D341Med (cell line): ENCODE data around the gene SWI5.

Experiments used
- DNase-seq: peaks from one replicate; pipeline ENCODE4 v3.0.0; 2012; ENCODE audit warnings: low spot score

Gene SWI5

DNA sequence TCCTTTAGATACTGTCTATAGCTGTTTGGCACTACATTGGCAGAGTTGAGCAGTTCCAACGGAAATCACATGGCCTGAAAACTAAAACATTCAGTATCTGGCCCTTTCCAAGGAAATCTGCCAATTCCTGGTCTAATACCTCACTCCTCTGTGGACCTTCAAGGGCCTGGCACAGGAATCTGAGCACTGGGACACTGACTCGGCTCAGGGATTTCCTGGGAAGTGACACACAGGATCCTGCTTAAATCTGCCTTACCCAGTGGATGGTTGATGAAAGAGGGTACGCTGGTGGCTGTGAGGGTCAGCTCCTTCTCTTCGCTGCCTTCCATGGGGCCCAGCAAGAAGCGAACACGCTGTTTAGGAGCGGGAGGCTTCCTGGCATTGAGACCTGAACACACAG is 45.3 kb downstream of the SWI5 start:
- no peak for DNase-seq

DNA sequence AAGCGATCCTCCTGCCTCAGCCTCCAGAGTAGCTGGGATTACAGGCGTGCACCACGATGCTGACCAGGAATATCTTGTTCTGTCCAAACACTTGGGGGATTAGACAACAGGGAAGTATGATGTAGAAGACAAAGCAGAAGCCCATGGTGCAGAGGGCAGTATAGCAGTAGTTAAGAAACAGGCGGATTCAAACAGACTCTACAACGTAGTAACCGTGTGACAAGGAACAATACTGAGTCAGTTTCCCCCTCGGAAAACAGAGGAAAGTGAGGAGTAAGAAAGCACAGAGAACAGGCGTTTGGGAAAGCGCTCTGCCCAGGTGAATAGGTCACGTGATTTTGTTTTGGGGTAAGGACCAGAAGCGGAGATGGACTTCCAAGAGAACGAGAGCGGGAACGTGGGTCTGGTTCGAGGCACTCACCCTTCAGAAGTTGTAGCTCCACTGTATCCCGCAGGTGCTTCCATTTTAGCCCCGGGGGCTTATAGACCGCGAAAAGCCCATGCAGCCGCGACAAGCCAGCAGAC is 45.9 kb downstream of the SWI5 start:
- DNase-seq, result no peak

DNA sequence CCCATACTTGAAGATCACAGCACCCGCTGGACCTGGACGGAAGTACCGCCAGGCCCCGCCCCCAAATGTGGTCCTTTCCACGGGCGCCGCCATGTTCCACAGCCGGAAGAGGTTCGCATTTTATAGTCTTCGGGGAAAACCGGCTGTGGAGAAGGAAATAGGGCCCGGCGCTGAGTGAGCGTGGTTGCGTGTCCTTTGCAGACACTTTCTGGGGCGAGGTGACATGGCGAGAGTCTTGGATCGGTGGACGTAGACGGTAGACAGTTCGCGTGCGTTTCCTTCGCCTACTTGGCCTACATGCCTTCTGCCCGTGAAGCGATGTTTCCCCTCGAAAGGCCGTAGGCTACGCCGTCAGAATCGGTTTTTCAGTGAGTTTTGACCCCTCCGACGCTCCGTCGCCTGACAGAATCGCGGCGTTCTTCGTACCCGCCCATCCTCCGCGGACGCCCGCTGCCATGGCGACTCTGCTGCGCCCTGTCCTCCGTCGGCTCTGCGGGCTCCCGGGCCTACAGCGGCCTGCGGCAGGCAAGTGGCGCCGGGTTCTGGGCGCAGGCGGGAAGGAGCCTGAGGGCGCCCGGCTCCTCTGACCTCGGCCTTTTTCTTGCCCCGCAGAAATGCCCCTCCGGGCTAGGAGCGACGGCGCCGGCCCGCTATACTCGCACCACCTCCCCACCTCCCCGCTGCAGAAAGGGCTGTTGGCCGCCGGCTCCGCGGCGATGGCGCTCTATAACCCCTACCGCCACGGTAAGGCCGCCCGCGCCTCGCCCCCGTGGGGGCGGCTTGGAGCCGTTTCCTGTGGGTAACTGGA is 46.5 kb downstream of the SWI5 start, which contains the start of the genes COQ4 and TRUB2:
COQ4 (plus strand) TSS at position 436 of the 808 bp plus-strand sequence; CDS start at position 456, 20 bp downstream.
TRUB2 (minus strand) TSS at position 44 of the 808 bp plus-strand sequence; CDS start at position 5, 39 bp downstream.
- peak; percentile 94 for DNase-seq

DNA sequence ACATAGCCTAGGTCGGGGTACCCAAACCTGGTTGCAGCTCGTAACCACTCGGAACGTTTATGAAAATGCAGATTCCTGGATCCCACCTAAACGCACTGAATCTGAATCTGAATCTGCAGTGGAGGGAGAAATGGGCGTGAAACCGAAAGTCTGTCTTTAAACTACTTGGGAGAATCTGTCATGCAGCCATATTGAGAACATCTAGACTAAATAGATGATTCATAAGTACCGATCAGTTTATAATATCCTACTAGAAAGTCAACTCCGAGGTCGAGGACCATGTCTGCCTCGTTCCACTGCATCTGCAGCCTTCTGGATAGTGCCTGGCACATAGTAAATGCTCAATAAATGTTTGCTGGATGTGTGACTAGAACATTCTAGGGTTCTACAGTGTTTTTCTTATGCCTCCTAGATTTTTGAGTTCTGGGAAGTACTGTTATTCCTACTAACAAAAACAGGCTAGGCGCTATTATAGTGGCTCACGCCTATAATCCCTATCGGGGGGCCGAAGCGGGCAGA is 47.2 kb downstream of the SWI5 start:
- no peak for DNase-seq

DNA sequence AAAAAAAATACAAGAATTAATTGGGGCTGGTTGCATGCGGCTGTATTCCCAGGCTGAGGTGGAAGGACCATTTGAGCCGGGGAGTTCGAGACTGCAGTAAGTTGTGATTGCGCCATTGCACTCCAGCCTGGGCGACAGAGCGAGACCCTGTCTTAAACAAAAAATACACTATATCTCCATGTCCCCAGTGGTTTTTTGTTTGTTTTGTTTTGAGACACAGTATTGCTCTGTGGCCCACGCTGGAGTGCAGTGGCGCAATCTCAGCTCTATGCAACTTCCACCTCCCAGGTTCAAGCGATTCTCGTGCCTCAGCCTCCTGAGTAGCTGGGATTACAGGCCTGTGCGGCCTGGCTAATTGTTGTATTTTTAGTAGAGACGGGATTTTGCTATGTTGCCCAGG is 47.7 kb downstream of the SWI5 start:
- DNase-seq, result no peak

DNA sequence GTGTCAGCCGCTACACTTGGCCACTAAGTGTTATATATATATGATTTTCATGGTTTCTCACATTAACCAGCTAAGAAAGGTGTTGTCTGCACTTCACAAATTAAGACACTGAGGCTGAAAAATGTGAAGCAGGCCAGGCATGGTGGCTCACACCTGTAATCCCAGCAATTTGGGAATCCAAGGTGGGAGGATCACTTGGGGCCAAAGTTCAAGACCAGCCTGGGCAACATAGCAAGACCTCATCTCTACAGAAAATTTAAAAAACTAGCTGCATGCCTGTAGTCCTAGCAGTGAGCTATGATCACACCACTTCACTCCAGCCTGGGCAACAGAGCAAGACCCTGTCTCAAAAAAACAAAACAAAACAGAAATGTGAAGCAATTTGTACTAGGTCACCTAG is 48.3 kb downstream of the SWI5 start:
- no peak for DNase-seq

DNA sequence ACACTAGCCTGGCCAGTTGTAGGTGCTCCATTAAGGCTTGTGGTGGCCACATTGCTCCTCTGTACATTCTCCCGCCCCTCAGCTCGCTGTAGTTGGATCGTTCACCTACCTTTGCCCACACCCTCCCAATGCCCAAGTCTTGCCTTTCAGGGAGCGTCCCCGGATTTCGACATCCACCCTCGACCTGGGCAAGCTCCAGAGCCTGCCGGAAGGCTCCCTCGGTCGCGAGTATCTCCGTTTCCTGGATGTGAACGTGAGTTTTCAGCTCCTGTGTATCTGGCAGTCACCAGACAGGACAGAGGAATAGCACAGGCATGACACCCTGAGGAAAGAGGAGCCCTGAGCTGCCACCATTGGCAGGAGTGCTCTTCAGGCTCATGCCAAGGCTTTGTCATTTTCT is 49.6 kb downstream of the SWI5 start:
- DNase-seq, result no peak

DNA sequence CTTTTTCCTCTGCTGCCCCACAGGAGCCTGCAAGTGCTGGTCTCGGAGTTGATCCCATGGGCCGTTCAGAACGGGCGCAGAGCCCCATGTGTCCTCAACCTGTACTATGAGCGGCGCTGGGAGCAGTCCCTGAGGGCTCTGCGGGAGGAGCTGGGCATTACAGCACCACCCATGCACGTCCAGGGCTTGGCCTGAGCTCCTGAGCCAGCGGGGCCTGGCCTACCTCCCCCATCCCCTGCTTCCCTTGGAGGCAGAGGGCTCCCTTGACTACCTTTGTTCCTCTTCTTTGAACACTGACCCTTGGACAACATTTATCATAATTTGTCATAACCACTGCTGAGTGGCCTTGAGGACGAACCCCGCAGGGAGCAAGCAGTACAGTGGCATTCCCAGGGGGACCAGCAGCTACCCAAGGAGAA is 57.4 kb downstream of the SWI5 start:
- DNase-seq, result no peak

DNA sequence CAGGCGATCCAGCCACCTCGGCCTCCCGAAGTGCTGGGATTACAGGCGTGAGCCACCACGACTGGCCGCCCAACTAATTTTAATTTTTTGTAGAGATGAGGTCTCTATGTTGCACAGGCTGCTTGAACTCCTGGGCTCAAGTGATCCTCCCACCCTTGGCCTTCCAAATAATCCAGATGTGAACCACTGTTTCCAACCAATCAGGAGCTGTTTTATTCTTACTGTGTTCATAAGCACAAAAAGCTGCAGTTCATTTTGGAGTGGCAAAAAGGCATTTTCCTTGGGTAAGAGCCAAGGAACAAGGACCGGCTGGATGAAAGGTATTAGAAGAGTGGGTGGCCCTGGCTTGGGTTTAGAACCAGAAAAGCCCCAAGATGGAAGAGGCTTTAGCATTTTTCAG is 59.1 kb downstream of the SWI5 start:
- DNase-seq, result no peak

DNA sequence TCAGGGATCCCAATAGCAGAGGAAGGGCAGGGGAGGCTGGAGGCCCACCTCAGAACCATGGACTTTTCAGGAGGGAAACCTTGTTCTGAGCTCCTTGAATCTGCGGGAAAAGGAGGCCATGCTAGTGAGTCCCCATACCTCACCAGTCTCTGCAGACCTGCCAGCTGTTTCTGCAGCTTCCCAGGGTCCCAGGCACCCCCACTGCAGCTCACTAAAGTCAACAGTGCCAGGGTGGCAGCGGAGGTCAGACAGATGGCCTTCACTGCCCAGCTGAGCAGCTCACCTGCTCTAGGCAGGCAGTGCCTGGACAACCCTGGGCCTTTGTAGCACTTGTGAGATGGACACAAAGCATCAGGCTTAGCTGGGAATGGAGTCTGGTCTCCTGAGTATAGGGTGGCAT is 59.8 kb downstream of the SWI5 start:
- DNase-seq, result no peak

DNA sequence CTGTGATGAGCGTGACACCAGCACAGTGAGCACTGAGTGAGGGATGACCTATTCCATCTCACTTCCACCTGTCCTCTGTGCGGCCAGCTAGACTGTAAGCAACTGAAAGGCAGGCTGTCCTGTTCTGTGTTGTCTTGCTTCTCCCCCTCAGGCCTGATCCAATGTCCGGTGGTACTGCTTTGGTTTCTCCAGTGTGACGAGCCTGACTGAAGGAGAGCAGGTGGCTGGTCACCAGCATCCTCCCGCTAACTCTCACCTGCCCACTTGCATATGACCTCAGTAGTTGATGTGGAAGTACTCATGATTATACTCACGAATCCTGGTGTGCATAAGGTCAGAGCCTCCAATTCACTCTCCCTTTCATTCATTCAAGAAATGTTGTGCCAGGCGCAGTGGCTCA is 61.9 kb downstream of the SWI5 start:
- DNase-seq, result no peak
